HT-29 (cell line): ENCODE results near the gene PIP4P1. TPM values are rescaled to one million over a fixed set of nuclear protein-coding genes. Genes with fewer than 3 reads are reported as not detected.

Experiments
- DNase-seq: peaks from one replicate; pipeline ENCODE4 v3.0.0-alpha.2; 2015; ENCODE audit warnings: low spot score
- total RNA-seq: library from RNA; depleted of rRNA; stranded (reverse); fragments of >200 nt; shearing (Covaris generic); gene quantifications from 2 replicates; pipeline ENCODE4 v1.2.3, GENCODE V29; 2014

PIP4P1 gene
- total RNA-seq, 1 experiment from 2014 or later, result 35.7 TPM

GRCh38 chr14:20438664-20439063 lies 22.6 kb downstream of the PIP4P1 start:
- no peak for DNase-seq

GRCh38 chr14:20436363-20436755 lies 24.9 kb downstream of the PIP4P1 start:
- DNase-seq, result no peak

- no peak for DNase-seq
Measured at GRCh38 chr14:20435582-20436362, 25.5 kb downstream of the PIP4P1 start, which contains the start of gene KLHL33. Gene KLHL33, minus strand, starts transcription at chr14:20436166. Its CDS starts 355 bp downstream, at chr14:20435811.

- DNase-seq, result no peak
Measured at GRCh38 chr14:20434701-20435581, 26.3 kb downstream of the PIP4P1 start.

DNA sequence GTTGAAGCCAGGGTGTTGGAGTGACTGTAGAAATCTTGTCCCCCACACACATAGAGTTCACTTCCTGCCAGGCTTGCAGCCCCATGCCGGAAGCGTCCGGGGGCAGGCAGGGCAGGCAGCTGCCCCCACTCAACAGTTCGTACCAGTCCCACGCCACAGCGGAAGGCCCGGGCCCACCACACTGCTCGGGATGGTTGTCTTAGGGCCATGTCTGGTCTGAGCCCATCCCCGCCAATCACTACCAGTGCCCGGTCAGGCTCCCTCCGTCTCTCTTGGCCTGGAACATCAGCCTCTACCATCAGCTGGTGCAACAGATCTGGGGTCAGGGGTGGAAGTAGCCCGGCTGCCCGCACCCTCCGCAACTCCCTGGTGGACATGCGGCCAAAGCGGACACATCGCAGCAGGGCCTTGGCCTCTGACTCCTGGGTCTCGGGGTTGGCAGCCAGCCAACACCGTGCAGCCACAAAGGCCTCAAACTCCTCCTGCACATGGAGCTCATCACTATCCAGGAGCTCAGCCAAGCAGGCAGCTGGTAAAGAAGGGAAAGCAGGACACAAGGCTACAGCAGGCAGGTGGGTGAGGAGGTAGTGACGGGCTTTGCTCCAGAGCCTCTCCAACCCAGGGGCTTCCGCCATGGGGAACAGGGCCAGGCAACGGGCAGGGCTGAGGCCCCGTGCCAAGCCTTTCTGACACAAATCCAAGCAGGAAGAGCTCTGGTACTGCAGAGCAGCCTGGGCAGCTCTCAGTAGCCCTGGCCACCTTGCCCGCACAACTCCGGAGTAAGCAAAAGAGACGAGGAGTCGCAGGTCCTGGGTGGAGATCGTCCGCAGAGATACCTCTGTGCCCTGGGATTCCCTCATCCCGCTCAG lies 31.2 kb downstream of the PIP4P1 start:
- no peak for DNase-seq

GRCh38 chr14:20428802-20429201 lies 32.4 kb downstream of the PIP4P1 start:
- DNase-seq, result peak; percentile 23

DNA sequence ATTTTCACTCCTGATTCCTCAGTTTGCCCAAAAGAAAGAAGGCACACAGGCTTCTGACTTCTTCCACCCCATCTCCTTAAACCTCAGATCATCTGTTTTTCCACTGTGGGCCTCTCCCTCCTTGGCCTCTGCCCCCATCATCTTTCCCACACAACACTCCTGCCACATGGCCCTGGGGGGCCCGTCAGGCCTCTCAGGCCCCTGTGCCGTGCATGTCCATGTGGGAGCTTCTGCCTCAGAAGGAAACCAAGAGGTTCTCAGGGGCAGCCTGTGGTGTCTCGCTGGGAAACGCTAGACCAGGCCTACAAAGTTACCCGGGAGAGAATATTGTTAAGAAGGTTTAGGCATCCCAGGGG lies 33.2 kb downstream of the PIP4P1 start:
- DNase-seq, result no peak

GRCh38 chr14:20427231-20428009 lies 33.8 kb downstream of the PIP4P1 start:
- DNase-seq, result peak; percentile 61

DNA sequence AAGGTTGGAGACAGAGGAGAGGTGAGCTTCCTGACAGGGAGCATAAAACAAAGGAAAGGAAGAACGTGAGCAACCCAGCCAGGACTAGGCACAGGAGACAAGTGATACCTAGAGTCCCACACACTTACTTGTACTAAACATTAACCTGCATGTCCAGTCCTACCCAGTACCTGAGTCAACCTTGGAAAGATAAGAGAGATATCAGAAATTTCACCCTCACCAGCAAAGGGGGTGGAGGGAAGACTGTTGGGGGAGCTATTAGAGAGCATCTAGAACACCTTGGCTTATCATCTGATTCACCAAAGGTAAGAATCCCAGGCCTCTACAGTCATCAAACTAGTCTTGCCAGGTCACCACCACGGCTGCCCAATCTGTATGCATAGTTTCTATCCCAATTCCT lies 36.4 kb downstream of the PIP4P1 start:
- DNase-seq, result no peak

GRCh38 chr14:20422886-20423285 lies 38.3 kb downstream of the PIP4P1 start:
- DNase-seq, result no peak

DNA sequence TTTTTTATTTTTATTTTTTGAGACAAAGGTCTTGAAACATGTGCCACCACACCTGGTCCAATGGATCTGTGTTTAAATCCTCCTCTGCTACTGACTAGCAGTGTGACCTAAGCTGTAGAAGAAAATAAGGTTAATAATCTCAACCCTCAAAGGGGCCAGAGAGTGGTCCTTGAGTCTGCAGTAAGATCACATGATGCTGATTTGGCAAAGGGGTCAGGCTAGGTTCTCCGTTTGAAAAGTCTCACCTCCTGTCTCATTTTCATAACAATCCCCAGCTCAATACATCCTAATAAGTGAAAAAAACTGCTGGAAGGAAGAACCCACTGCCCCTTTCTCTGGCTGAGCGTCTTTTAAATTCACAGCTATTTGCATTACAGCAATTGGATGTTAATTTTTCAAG lies 40.0 kb downstream of the PIP4P1 start:
- DNase-seq, result no peak

DNA sequence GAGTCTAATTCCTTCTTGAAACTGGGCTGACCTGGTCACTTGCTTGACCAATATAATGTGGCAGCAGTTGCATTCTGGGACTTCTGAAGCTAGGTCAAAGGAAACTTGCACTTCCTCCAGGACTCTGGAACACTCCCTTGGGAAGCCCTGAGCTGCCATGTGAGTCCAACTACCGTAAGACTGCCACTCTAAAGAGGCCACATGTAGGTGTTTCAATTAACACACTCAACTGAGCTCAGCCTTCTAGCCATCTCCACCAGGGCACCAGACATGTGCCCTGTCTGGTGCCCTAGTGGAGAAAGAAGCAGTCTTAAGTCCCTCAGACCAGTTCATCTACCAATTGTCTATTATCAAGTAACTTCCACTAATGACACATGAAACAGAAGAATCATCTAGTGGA lies 41.8 kb downstream of the PIP4P1 start:
- DNase-seq, result no peak

- DNase-seq, result peak; percentile 70
Measured at GRCh38 chr14:20418501-20418909, 42.7 kb downstream of the PIP4P1 start.

DNA sequence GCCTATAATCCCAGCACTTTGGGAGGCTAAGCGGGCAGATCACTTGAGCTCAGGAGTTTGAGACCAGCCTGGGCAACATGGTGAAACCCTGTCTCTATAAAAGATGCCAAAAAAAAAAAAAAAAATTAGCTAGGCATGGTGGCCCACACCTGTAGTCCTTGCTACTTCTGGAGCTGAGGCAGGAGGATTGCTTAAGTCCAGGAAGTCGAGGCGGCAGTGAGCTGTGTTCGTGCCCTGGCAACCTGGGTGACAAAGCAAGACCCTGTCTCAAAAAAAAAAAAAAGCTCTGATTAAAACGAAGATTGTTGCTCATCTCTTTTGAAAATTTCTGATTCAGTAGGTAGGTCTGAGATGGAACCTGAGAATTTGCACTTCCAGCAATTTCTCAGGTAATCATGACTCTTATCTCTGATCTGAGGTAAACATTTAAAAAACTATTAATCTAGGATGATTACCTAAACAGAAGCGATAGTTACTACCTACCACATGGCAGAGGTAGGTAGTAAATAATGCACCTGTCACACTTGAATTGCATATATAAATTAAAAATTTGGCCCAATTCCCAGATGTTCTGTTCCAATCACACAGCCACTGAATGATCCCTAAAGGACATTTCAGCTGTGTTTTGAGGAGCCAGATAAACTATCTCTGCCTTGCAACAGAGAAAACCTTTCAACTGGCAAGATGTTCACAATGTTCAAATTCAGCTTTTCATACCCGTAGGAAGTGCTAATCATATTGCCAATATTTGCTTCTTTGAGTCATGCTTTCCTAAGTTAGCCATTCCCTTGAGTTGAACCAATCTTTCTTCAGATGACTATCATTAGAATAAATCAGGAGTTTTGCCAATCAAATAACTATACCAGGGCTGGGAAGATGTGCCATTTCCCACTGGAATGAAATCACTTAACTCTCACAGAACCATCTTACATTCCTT lies 43.7 kb downstream of the PIP4P1 start:
- peak; percentile 46 for DNase-seq

DNA sequence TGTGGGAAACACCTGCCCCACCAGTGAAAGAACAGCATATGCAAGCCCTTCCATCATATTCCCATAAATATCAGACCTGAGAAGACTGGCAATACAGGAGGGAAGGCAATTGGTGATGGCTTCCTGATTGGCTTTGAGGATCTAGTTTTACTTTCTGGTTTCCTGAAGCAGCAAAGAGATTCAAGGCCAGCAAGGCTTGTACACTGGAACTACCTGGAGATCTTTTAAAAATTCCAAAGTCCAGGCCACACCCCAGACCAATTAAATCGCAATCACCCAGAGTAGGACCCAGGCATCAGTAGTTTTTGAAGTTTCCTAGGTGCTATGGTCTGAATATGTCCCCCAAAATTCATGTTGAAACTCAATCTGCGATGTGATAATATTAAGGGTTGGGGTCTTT lies 45.0 kb downstream of the PIP4P1 start:
- DNase-seq, result no peak

- peak; percentile 69 for DNase-seq
Measured at GRCh38 chr14:20415782-20416206, 45.4 kb downstream of the PIP4P1 start.

GRCh38 chr14:20413744-20414082 lies 47.5 kb downstream of the PIP4P1 start:
- peak; percentile 41 for DNase-seq

GRCh38 chr14:20412876-20413743 lies 48.1 kb downstream of the PIP4P1 start, which contains the start of gene TEP1:
Gene TEP1, minus strand, starts transcription at chr14:20413501. Its CDS starts 5,062 bp downstream, at chr14:20408439.
- DNase-seq, result peak; percentile 79

- no peak for DNase-seq
Measured at GRCh38 chr14:20412411-20412810, 48.8 kb downstream of the PIP4P1 start.
